ENCODE results near the gene POMC. TPM values are rescaled to one million over a fixed set of nuclear protein-coding genes. Genes with fewer than 3 reads are reported as not detected.

Gene POMC
- total and polyA plus RNA-seq, 2 of the 4 experiments (the other 2 are of a cell fraction): 0.17 TPM; not detected in 1

DNA sequence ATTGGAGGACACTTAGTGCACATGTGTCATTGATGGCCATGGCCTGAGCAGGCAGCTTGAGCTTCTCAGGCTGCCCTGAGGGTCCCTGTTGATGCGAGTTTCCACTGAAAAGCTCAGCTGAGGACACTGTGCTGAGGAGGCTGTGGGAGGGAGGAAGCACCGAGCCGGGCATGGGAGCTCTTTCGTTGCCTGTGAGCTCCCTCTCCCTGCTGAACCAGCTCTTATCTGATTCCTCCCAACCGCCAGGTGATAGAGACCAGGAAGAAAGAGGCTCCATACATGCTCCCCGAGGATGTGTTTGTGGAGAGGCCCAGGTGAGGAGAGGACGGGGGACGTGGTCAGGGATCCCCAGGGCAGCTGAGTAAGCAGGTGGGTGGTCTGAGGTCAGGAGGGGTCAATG lies 27.3 kb downstream of the POMC start:
- no peak overlapping the region for H3K23ac ChIP-seq (ENCODE audit: low read depth, low read length)

More for the DNA sequence above, 27.3 kb downstream of the POMC start:
- Histone ChIP-seq H2BK120ac (ENCODE audit: low read depth, low read length) (no peak overlapping the region), H2AK5ac (ENCODE audit: low read depth, low read length) (no peak overlapping the region), H3K4me1 (ENCODE audit: control insufficient read depth, insufficient read depth, low read length) (no peaks in the 10 kb centered on the region), H2BK15ac (ENCODE audit: low read depth, low read length) (no peak overlapping the region), H3K9me1 (ENCODE audit: insufficient read depth, low read length) (no peaks in the 10 kb centered on the region), H2BK20ac (ENCODE audit: low read depth, low read length) (no peak overlapping the region), H3K18ac (ENCODE audit: low read depth, low read length) (no peak overlapping the region), H3K4me3 (ENCODE audit: insufficient read depth, low read depth, low read length) (no peak overlapping the region), H3K36me3 (ENCODE audit: control insufficient read depth, insufficient read depth, low read length) (no peaks in the 10 kb centered on the region), H3K27ac (ENCODE audit: insufficient read depth, low read length) (no peak overlapping the region), H3K79me1 (ENCODE audit: low read depth in 1 of 2, low read length in 2 of 2) (no peaks in the 10 kb centered on the region), H4K5ac (ENCODE audit: low read depth, low read length) (no peak overlapping the region), H3K9me3 (ENCODE audit: control insufficient read depth, insufficient read depth, low read length) (no peaks in the 10 kb centered on the region), H2AK9ac (replicated peaks; ENCODE audit: low read depth, low read length, poor library complexity) (no peak overlapping the region), H4K8ac (ENCODE audit: low read depth in 2 of 2, low read length in 2 of 2) (no peak overlapping the region), H3K14ac (replicated peaks; ENCODE audit: low read depth, low read length) (no peak overlapping the region), H3K4me2 (ENCODE audit: low read depth, low read length) (no peak overlapping the region), H2AFZ (replicated peaks; ENCODE audit: low read length, poor library complexity) (peak overlapping the region; percentile 23), H3K56ac (ENCODE audit: extremely low read depth, insufficient read depth, low read length) (no peak overlapping the region), H2BK5ac (ENCODE audit: low read depth, low read length, poor library complexity, severe bottlenecking) (no peak overlapping the region), H3K9ac (ENCODE audit: low read depth, low read length) (no peak overlapping the region), H3K27me3 (ENCODE audit: control insufficient read depth, insufficient read depth, low read length) (no peaks in the 10 kb centered on the region; the same call in 1 of the 2 replicates), H4K91ac (ENCODE audit: insufficient read depth, low read depth, low read length) (no peak overlapping the region), H3K4ac (ENCODE audit: low read depth, low read length) (no peak overlapping the region), H4K20me1 (ENCODE audit: insufficient read depth, low read length) (no peaks in the 10 kb centered on the region)
- dilution Hi-C loops (cut with HindIII; ENCODE audit: low sequenced_read_pairs, unreplicated experiment) (no loop called here), intact Hi-C loops (cut with micrococcal nuclease) (no loop called here), in situ Hi-C loops (cut with MboI; ENCODE audit: low sequenced_read_pairs) (loop anchor here (25.0 kb wide), 1 partner anchor 729 kb away; no protein-coding TSS in a partner anchor)
- no TSS peak for BruUV-seq (replicated peaks)
- TF ChIP-seq SMC3 (IDR thresholded peaks at IDR 0.05; ENCODE audit: low read depth, low read length) (no peak), FOS (IDR thresholded peaks at IDR 0.05; ENCODE audit: low read depth, low read length) (no peak), CHD1 (IDR thresholded peaks at IDR 0.05; ENCODE audit: low read depth, low read length) (no peak), BHLHE40 (IDR thresholded peaks at IDR 0.05; ENCODE audit: low read depth, low read length) (no peak), MXI1 (IDR thresholded peaks at IDR 0.05; ENCODE audit: borderline replicate concordance, low read depth, low read length) (no peak), RFX5 (IDR thresholded peaks at IDR 0.05; ENCODE audit: low read depth, low read length) (no peak), POLR2A (IDR thresholded peaks at IDR 0.05; ENCODE audit: low read depth, low read length) (no peak), RAD21 (IDR thresholded peaks at IDR 0.05; ENCODE audit: low read length) (no peak), CEBPB (IDR thresholded peaks at IDR 0.05; ENCODE audit: low read depth, low read length) (no peak), NFE2L2 (IDR thresholded peaks at IDR 0.05; ENCODE audit: low read depth, low read length) (no peak), MAFK (IDR thresholded peaks at IDR 0.05; ENCODE audit: low read depth, low read length) (no peak), RCOR1 (IDR thresholded peaks at IDR 0.05; ENCODE audit: insufficient replicate concordance, low read length) (no peak), MAZ (IDR thresholded peaks at IDR 0.05; ENCODE audit: borderline replicate concordance, low read depth, low read length) (no peak)
- TF ChIP-seq, protein P1, sequence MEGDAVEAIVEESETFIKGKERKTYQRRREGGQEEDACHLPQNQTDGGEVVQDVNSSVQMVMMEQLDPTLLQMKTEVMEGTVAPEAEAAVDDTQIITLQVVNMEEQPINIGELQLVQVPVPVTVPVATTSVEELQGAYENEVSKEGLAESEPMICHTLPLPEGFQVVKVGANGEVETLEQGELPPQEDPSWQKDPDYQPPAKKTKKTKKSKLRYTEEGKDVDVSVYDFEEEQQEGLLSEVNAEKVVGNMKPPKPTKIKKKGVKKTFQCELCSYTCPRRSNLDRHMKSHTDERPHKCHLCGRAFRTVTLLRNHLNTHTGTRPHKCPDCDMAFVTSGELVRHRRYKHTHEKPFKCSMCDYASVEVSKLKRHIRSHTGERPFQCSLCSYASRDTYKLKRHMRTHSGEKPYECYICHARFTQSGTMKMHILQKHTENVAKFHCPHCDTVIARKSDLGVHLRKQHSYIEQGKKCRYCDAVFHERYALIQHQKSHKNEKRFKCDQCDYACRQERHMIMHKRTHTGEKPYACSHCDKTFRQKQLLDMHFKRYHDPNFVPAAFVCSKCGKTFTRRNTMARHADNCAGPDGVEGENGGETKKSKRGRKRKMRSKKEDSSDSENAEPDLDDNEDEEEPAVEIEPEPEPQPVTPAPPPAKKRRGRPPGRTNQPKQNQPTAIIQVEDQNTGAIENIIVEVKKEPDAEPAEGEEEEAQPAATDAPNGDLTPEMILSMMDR (conservative IDR thresholded peaks at IDR 0.05; ENCODE audit: low read depth, low read length): no peak
- TF ChIP-seq, protein P2, sequence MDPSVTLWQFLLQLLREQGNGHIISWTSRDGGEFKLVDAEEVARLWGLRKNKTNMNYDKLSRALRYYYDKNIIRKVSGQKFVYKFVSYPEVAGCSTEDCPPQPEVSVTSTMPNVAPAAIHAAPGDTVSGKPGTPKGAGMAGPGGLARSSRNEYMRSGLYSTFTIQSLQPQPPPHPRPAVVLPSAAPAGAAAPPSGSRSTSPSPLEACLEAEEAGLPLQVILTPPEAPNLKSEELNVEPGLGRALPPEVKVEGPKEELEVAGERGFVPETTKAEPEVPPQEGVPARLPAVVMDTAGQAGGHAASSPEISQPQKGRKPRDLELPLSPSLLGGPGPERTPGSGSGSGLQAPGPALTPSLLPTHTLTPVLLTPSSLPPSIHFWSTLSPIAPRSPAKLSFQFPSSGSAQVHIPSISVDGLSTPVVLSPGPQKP (IDR thresholded peaks at IDR 0.05; ENCODE audit: borderline replicate concordance, low read depth, low read length): no peak
- TF ChIP-seq, protein P3, sequence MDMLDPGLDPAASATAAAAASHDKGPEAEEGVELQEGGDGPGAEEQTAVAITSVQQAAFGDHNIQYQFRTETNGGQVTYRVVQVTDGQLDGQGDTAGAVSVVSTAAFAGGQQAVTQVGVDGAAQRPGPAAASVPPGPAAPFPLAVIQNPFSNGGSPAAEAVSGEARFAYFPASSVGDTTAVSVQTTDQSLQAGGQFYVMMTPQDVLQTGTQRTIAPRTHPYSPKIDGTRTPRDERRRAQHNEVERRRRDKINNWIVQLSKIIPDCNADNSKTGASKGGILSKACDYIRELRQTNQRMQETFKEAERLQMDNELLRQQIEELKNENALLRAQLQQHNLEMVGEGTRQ (IDR thresholded peaks at IDR 0.05; ENCODE audit: low read depth, low read length): no peak
- no peak for DNase-seq
- no CpG with 5 or more reads among the region's 8 CpGs for WGBS, 2 experiments (ENCODE audit: extremely low coverage in 2 of 2, insufficient read length in 1 of 2)
- ChIA-PET CTCF (no interaction called here), POLR2A (ENCODE audit: unreplicated experiment) (no interaction called here)
- no peak for ATAC-seq (ENCODE audit: low read depth)
